NCI-H1105 (cell line): Measurements from ENCODE around the gene MR1.
"Not testable (repeated sequence)": the region's sequence is repeated elsewhere in the genome, so short reads cannot be mapped to it uniquely, and the experiment has no call there.

Experiments
- DNase-seq: peaks from one replicate; lab custom pipeline; 2025; lab: John Stamatoyannopoulos, UW

MR1 gene

GRCh38 chr1:181032535-181032934 lies 1.2 kb upstream of the MR1 start:
- DNase-seq = no peak

GRCh38 chr1:181033128-181033798 lies 520 bp upstream of the MR1 start:
- DNase-seq = no peak

GRCh38 chr1:181035210-181035609 lies 1.4 kb downstream of the MR1 start:
- DNase-seq = not testable (repeated sequence)

- DNase-seq = no peak
Observed at GRCh38 chr1:181036107-181036836, 2.5 kb downstream of the MR1 start.

- no peak for DNase-seq
Observed at GRCh38 chr1:181037386-181037785, 3.6 kb downstream of the MR1 start.

GRCh38 chr1:181038399-181038873 lies 4.7 kb downstream of the MR1 start:
- peak; percentile 50 for DNase-seq

GRCh38 chr1:181040284-181040865 lies 6.6 kb downstream of the MR1 start:
- no peak for DNase-seq

- no peak for DNase-seq
Observed at GRCh38 chr1:181043025-181043888, 9.5 kb downstream of the MR1 start.

GRCh38 chr1:181044449-181044966 lies 10.7 kb downstream of the MR1 start:
- DNase-seq = no peak

GRCh38 chr1:181045946-181046345 lies 12.2 kb downstream of the MR1 start:
- not testable (repeated sequence) for DNase-seq

- DNase-seq = no peak
Observed at GRCh38 chr1:181049378-181049777, 15.6 kb downstream of the MR1 start.

GRCh38 chr1:181050922-181051321 lies 17.1 kb downstream of the MR1 start:
- no peak for DNase-seq

GRCh38 chr1:181056560-181056959 lies 22.8 kb downstream of the MR1 start:
- DNase-seq = no peak

GRCh38 chr1:181057079-181057478 lies 23.3 kb downstream of the MR1 start:
- no peak for DNase-seq

GRCh38 chr1:181059435-181059834 lies 25.7 kb downstream of the MR1 start:
- no peak for DNase-seq

GRCh38 chr1:181060066-181060465 lies 26.3 kb downstream of the MR1 start:
- DNase-seq = no peak

GRCh38 chr1:181060947-181061346 lies 27.2 kb downstream of the MR1 start:
- not testable (repeated sequence) for DNase-seq

- DNase-seq = no peak
Observed at GRCh38 chr1:181061487-181061886, 27.7 kb downstream of the MR1 start.

- no peak for DNase-seq
Observed at GRCh38 chr1:181061891-181062835, 28.4 kb downstream of the MR1 start.

- no peak for DNase-seq
Observed at GRCh38 chr1:181062836-181063428, 29.1 kb downstream of the MR1 start.
